Lower leg skin (tissue), 4 donors: ENCODE results near the gene PPP1R8. TPM values are rescaled to one million over a fixed set of nuclear protein-coding genes. Genes with fewer than 3 reads are reported as not detected.

ENCODE experiments used
- DNase-seq, 2 donors: peaks; one replicate each; pipeline ENCODE4 v3.0.0-alpha.2; 2019; ENCODE audit warnings: low spot score in 2 of 2
- H3K4me3 ChIP-seq: fragments of 200-600 bp; sonication (generic); 2 replicates; pipeline ENCODE4 v1.5.1; 2017; ENCODE audit warnings: mild to moderate bottlenecking, low read depth; ENCODE audit not compliant: poor library complexity, severe bottlenecking
- CTCF ChIP-seq, 3 donors: fragments of 450-650 bp; IDR thresholded peaks; one replicate each; pipeline ENCODE4 v1.5.1; 2016; ENCODE audit warnings: antibody characterized with exemption in 3 of 3, mild to moderate bottlenecking in 3 of 3, moderate library complexity in 2 of 3
- POLR2A ChIP-seq, 2 donors: fragments of 450-650 bp; IDR thresholded peaks; one replicate each; pipeline ENCODE4 v1.6.1; 2016 to 2017; ENCODE audit warnings: antibody characterized with exemption in 2 of 2, mild to moderate bottlenecking in 1 of 2, moderate library complexity in 1 of 2
- WGBS, 2 donors: methylation state at CpG; one replicate each; pipeline ENCODE4 v1.1.5; 2018; 5-methylcytosine and 5-hydroxymethylcytosine counted together
- intact Hi-C: fragments of 100-400 bp; cut with DNase I; formaldehyde crosslinking; loops from one replicate; pipeline ENCODE4 v1.15.0; 2023; ENCODE audit warnings: low total_unique reads
- total RNA-seq, 4 donors: library from RNA; depleted of rRNA; stranded (reverse); fragments of >200 nt; gene quantifications; one replicate each; pipeline ENCODE4 v1.1.0, GENCODE V29; 2016

The PPP1R8 gene
- total RNA-seq: 10 to 100 TPM; 25.1 to 49.1 (median 42.0) TPM

- peak within 1 kb of the TSS; percentile 96 for H3K4me3 ChIP-seq
- intact Hi-C loops: no loop called here
- TF ChIP-seq CTCF (IDR thresholded peaks at IDR 0.05) (no peak), POLR2A (IDR thresholded peaks at IDR 0.05) (peak in 1 of 2 donors; percentile 35)
- peak; percentile 90 to 97 for DNase-seq
- 0 to 1% methylated on average over 39 to 52 of the region's 60 CpGs for WGBS, 2 donors
Observed at GRCh38 chr1:27830621-27831440, at the start of gene PPP1R8. PPP1R8 (plus strand) TSS chr1:27830782; CDS start chr1:27830836, 54 bp downstream.

GRCh38 chr1:27782950-27783349 is 47.6 kb upstream of the PPP1R8 start:
- intact Hi-C loops: no loop called here
- DNase-seq: no peak
- H3K4me3 ChIP-seq: no peak overlapping the region
- TF ChIP-seq POLR2A (IDR thresholded peaks at IDR 0.05) (no peak), CTCF (IDR thresholded peaks at IDR 0.05) (no peak)
- 95% methylated on average over 3 of the region's 3 CpGs for WGBS, 2 donors

- no peak overlapping the region for H3K4me3 ChIP-seq
- no peak for DNase-seq
- TF ChIP-seq CTCF (IDR thresholded peaks at IDR 0.05) (no peak), POLR2A (IDR thresholded peaks at IDR 0.05) (no peak)
- WGBS, 2 donors: 93 to 100% methylated on average over 1 of the region's 1 CpG
- intact Hi-C loops: no loop called here
Observed at GRCh38 chr1:27784700-27785099, 45.9 kb upstream of the PPP1R8 start.

GRCh38 chr1:27785781-27786455 is 44.7 kb upstream of the PPP1R8 start:
- no peak for DNase-seq
- H3K4me3 ChIP-seq: no peak overlapping the region
- intact Hi-C loops: no loop called here
- no peak for TF ChIP-seq CTCF (IDR thresholded peaks at IDR 0.05)

- DNase-seq: no peak
- intact Hi-C loops: no loop called here
- H3K4me3 ChIP-seq: no peak overlapping the region
- TF ChIP-seq CTCF (IDR thresholded peaks at IDR 0.05): no peak
Observed at GRCh38 chr1:27787895-27788294, 42.7 kb upstream of the PPP1R8 start.
